ENCODE results near the gene CDH22. TPM values are rescaled to one million over a fixed set of nuclear protein-coding genes. Genes with fewer than 3 reads are reported as not detected.

CDH22 gene
- total RNA-seq, 1 donor from 2014 or later, result 1.7 TPM

DNA sequence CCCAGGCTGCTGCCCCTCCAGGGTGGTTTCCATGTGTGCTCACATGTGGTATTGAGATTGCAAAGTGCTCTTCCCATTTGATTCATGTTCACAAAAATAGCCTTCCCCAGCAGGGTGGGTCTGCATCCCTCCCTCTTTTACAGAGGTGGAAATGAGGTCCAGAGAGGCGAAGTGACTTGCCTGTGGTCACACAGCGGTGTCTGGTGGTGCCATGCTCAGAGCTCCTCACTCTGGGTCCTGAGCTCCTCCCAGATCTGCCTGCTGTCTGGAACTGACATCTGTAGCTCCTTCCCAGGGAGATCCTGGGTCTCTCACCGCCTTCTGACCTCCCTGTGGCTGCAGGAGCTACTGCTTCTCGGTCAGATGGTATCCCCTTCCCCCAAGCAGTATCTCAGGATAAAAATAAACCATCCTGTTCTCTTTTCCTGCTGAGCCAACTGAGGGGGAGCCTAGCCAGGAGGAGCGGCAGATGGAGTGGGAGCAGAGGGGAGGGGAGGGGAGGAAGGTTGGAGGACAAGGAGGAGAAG is 178.3 kb downstream of the CDH22 start:
- TF ChIP-seq CTCF (IDR thresholded peaks at IDR 0.05) (no peak), POLR2A (IDR thresholded peaks at IDR 0.05) (no peak), POLR2AphosphoS5 (IDR thresholded peaks at IDR 0.05; ENCODE audit: insufficient read depth in 1 of 2, low read depth in 1 of 2) (no peak)
- H3K27me3 ChIP-seq, result no peaks in the 10 kb centered on the region
- no peak overlapping the region for H3K4me3 ChIP-seq
- no peaks in the 10 kb centered on the region for H3K36me3 ChIP-seq
- no peak for DNase-seq (ENCODE audit: extremely low spot score in 2 of 2)
- H3K4me1 ChIP-seq, result no peaks in the 10 kb centered on the region
- intact Hi-C loops (cut with DNase I), result no loop called here
- H3K27ac ChIP-seq, result no peak overlapping the region
- H3K9me3 ChIP-seq, result no peaks in the 10 kb centered on the region

GRCh38 chr20:46128310-46129151 is 179.8 kb downstream of the CDH22 start:
- Histone ChIP-seq H3K36me3 (peaks cover 0 to 3% of the 10 kb centered on the region in 2 donors), H3K27ac (no peak overlapping the region), H3K4me3 (no peak overlapping the region), H3K4me1 (no peaks in the 10 kb centered on the region), H3K9me3 (no peaks in the 10 kb centered on the region), H3K27me3 (no peaks in the 10 kb centered on the region)
- intact Hi-C loops (cut with DNase I), result no loop called here
- TF ChIP-seq POLR2A (IDR thresholded peaks at IDR 0.05) (no peak), CTCF (IDR thresholded peaks at IDR 0.05) (peak in 2 of 3 experiments; percentile 24 to 34)
- DNase-seq (ENCODE audit: extremely low spot score in 2 of 2), result no peak

DNA sequence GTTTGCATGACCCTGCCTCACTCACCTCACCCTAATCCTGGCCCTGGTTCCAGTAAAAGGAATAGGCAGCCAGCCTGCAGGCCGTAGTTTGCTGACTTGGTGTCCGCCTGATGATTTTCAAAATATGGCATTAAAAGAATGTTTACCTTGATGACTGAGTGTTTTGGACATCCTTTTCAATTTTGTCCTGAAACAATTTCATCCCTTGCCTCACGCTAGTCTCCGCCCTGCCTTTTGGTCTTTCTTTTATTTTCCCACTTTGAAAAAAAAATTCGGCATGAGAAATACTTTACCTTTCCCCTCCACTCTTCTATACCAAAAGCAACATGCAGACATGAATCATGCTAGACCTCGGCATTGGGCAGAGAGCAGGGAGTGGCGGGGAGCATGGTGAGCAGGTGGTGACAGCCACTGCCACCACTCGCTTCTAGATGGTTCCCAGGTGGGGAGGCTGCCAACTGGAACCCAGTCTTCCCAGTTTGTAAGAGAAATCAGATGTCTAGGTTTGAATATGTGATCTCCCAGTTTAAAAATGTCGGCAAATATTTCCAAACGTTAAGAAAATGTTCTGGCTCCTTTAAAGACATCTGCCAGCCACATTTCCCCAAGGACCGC is 180.8 kb downstream of the CDH22 start:
- Histone ChIP-seq H3K27me3 (no peaks in the 10 kb centered on the region), H3K4me1 (no peaks in the 10 kb centered on the region), H3K27ac (no peak overlapping the region), H3K36me3 (peaks cover 0 to 13% of the 10 kb centered on the region in 2 donors), H3K4me3 (no peak overlapping the region), H3K9me3 (no peaks in the 10 kb centered on the region)
- DNase-seq (ENCODE audit: extremely low spot score in 2 of 2), result no peak
- no peak for TF ChIP-seq POLR2A (IDR thresholded peaks at IDR 0.05)
- TF ChIP-seq POLR2AphosphoS5 (IDR thresholded peaks at IDR 0.05; ENCODE audit: insufficient read depth in 1 of 2, low read depth in 1 of 2), result no peak
- no peak for TF ChIP-seq CTCF (IDR thresholded peaks at IDR 0.05)
- intact Hi-C loops (cut with DNase I), result no loop called here

DNA sequence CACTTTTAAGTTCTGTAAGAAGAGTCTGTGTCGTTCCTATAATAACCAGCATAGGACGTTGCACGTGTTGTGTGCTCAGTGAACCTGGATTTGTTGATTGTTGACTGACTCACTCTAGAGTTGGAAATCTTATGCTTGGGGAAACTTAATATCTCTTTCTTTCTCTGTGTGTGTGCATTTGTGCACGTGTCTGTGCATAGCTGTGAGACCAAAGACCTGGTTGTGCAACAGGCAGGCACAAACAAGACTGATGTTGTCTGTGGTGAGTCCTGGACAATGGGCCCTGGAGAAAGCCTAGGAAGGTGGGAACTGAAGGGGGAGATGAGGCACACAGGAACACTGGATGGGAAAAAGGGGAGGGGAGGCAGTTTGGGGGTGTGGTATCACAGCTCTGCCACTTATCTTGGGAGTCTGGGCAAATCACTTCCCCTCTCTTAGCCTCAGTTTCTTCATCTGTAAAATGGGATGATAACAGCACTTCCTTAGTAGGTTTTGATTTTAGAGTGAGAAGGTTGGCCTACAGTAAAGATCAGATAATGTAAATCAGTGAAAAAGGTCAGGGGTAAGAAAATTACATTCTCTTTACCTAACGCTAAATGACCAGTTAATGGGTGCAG is 181.8 kb downstream of the CDH22 start:
- DNase-seq (ENCODE audit: extremely low spot score in 2 of 2), result no peak
- no peak for TF ChIP-seq CTCF (IDR thresholded peaks at IDR 0.05)
- TF ChIP-seq POLR2A (IDR thresholded peaks at IDR 0.05), result no peak
- TF ChIP-seq POLR2AphosphoS5 (IDR thresholded peaks at IDR 0.05; ENCODE audit: insufficient read depth in 1 of 2, low read depth in 1 of 2), result no peak
- Histone ChIP-seq H3K4me3 (no peak overlapping the region), H3K4me1 (no peaks in the 10 kb centered on the region), H3K27ac (no peak overlapping the region), H3K36me3 (peaks cover 0 to 17% of the 10 kb centered on the region in 2 donors), H3K27me3 (no peaks in the 10 kb centered on the region), H3K9me3 (no peaks in the 10 kb centered on the region)
- intact Hi-C loops (cut with DNase I), result no loop called here

Other genes starting within 250 kb of the CDH22 start
- gene NCOA5, start 218.5 kb downstream of the CDH22 start, total RNA-seq, result 33.9 TPM
- 24.6 TPM for gene CD40, start 190.2 kb downstream of the CDH22 start, total RNA-seq
- 73.9 TPM for gene ELMO2, start 98.1 kb upstream of the CDH22 start, total RNA-seq
- gene ZNF334, start 205.1 kb upstream of the CDH22 start, total RNA-seq, result 5.4 TPM
- not detected for gene OCSTAMP, start 242.2 kb upstream of the CDH22 start, total RNA-seq